OCI-LY7 (cell line): ENCODE data around the gene RAB10. TPM values are rescaled to one million over a fixed set of nuclear protein-coding genes. Genes with fewer than 3 reads are reported as not detected.

Source experiments
- BruUV-seq: library from RNA; stranded (reverse); fragments of 400-500 nt; replicated peaks from 2 replicates; lab custom pipeline; 2021; lab: Mats Ljungman, UMichigan
- CTCF ChIA-PET: fragments of 300-600 bp; sonication (Branson Sonifier 250); formaldehyde crosslinking; loops from one replicate; lab custom pipeline; 2022; ENCODE audit warnings: antibody characterized with exemption; ENCODE audit not compliant: unreplicated experiment; lab: Charles Lee
- POLR2A ChIA-PET: fragments of 300-600 bp; sonication (Branson Sonifier 250); formaldehyde crosslinking; loops from one replicate; lab custom pipeline; 2022; ENCODE audit warnings: antibody characterized with exemption; lab: Charles Lee
- DNase-seq: peaks from one replicate; pipeline ENCODE4 v3.0.0-alpha.2; 2015; ENCODE audit warnings: low spot score
- H2AFZ ChIP-seq: fragments of 200-600 bp; sonication (generic), shearing (Covaris generic); 2 replicates; pipeline ENCODE4 v1.6.1; 2014; ENCODE audit warnings: mild to moderate bottlenecking, antibody characterized with exemption, low read length, moderate library complexity
- H3K27ac ChIP-seq: fragments of 200-600 bp; sonication (generic); 2 replicates; pipeline ENCODE4 v1.5.1; 2014; ENCODE audit warnings: mixed run types, low read depth, mild to moderate bottlenecking, moderate library complexity, low read length, inconsistent platforms; ENCODE audit not compliant: poor library complexity, severe bottlenecking
- H3K36me3 ChIP-seq: fragments of 200-600 bp; sonication (generic); 2 replicates; pipeline ENCODE4 v1.6.1; 2014; ENCODE audit warnings: mild to moderate bottlenecking, antibody characterized with exemption, low read length, moderate library complexity, mixed read lengths; ENCODE audit not compliant: insufficient read depth
- H3K4me1 ChIP-seq: fragments of 200-600 bp; sonication (generic); 2 replicates; pipeline ENCODE4 v1.5.1; 2014; ENCODE audit warnings: mild to moderate bottlenecking, low read length; ENCODE audit not compliant: insufficient read depth, poor library complexity, severe bottlenecking
- H3K4me2 ChIP-seq: fragments of 200-600 bp; sonication (generic); 2 replicates; pipeline ENCODE4 v1.6.1; 2014; ENCODE audit warnings: mild to moderate bottlenecking, low read length
- H3K4me3 ChIP-seq: fragments of 200-600 bp; sonication (generic); 2 replicates; pipeline ENCODE4 v1.5.1; 2014; ENCODE audit warnings: mild to moderate bottlenecking, low read depth, low read length; ENCODE audit not compliant: poor library complexity, severe bottlenecking
- H3K79me2 ChIP-seq: fragments of 200-600 bp; sonication (generic); 2 replicates; pipeline ENCODE4 v1.6.1; 2016; ENCODE audit warnings: low read depth, mild to moderate bottlenecking, low read length, moderate library complexity, mixed read lengths; ENCODE audit not compliant: insufficient read depth
- H3K9me2 ChIP-seq: fragments of 200-600 bp; sonication (generic); 2 replicates; pipeline ENCODE4 v1.6.1; 2016; ENCODE audit warnings: mild to moderate bottlenecking, low read length, mixed read lengths; ENCODE audit not compliant: insufficient read depth
- H3K9me3 ChIP-seq: fragments of 200-600 bp; sonication (generic); 2 replicates; pipeline ENCODE4 v1.6.1; 2014; ENCODE audit warnings: mild to moderate bottlenecking, mixed run types, low read length, mixed read lengths
- H4K20me1 ChIP-seq: fragments of 200-600 bp; sonication (generic); 2 replicates; pipeline ENCODE4 v1.6.1; 2014; ENCODE audit warnings: mild to moderate bottlenecking, antibody characterized with exemption, low read length, moderate library complexity, mixed read lengths; ENCODE audit not compliant: insufficient read depth
- EZH2phosphoT487 ChIP-seq: fragments of 200-600 bp; sonication (generic); IDR thresholded peaks from 2 replicates; pipeline ENCODE4 v1.6.1; 2018; ENCODE audit warnings: low read depth, borderline replicate concordance, mild to moderate bottlenecking, mixed run types, antibody characterized with exemption, low read length, moderate library complexity, mixed read lengths
- intact Hi-C: fragments of 100-400 bp; cut with micrococcal nuclease; formaldehyde crosslinking; loops from one replicate; pipeline ENCODE4 v1.10.0; 2022; ENCODE audit not compliant: unreplicated experiment
- total RNA-seq, 2 experiments: library from RNA; depleted of rRNA in 1 of 2; stranded (reverse); fragments of >200 nt in 1 of 2; shearing (Covaris generic) in 1 of 2; gene quantifications; 2 replicates each; pipeline ENCODE4 v1.2.3, GENCODE V29; 2014 to 2022
- TF ChIP-seq, protein P1 (sequence below): fragments of 200-600 bp; sonication (generic); conservative IDR thresholded peaks from 2 replicates; pipeline ENCODE4 v1.5.1; 2014; ENCODE audit warnings: mild to moderate bottlenecking, antibody characterized with exemption, low read length, moderate library complexity, mixed read lengths

RAB10 gene
- total RNA-seq, 2 experiments from 2014 or later, result 58.3 to 96.7 TPM

DNA sequence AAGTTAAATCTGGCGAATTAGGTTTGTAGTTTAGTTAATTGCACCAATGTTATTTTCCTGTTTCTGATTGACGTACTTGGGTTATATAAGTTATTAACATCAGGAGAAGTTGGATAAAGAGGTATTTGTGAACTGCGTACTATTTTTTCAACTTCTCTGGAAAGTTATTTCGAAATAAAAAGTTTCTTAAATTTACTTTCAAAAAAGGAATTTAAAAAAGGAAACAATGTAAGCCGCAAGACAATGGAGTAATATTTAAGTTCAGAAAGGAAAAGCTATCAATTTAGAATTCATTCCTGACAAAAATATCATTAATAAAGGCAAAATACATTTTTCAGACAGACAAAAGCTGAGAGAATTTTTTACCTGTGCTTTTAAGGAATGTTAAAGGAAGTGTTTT lies 47.7 kb downstream of the RAB10 start:
- Histone ChIP-seq H4K20me1 (no peaks in the 10 kb centered on the region), H3K79me2 (peaks cover 90% of the 10 kb centered on the region; the same call in 1 of the 2 replicates), H3K9me3 (peaks cover 41% of the 10 kb centered on the region), H3K9me2 (no peaks in the 10 kb centered on the region), H3K27ac (no peak overlapping the region), H3K36me3 (peaks cover 64% of the 10 kb centered on the region), H3K4me3 (no peak overlapping the region), H2AFZ (no peak overlapping the region), H3K4me2 (no peak overlapping the region), H3K4me1 (no peaks in the 10 kb centered on the region)
- intact Hi-C loops, result no loop called here
- TF ChIP-seq, protein P1, sequence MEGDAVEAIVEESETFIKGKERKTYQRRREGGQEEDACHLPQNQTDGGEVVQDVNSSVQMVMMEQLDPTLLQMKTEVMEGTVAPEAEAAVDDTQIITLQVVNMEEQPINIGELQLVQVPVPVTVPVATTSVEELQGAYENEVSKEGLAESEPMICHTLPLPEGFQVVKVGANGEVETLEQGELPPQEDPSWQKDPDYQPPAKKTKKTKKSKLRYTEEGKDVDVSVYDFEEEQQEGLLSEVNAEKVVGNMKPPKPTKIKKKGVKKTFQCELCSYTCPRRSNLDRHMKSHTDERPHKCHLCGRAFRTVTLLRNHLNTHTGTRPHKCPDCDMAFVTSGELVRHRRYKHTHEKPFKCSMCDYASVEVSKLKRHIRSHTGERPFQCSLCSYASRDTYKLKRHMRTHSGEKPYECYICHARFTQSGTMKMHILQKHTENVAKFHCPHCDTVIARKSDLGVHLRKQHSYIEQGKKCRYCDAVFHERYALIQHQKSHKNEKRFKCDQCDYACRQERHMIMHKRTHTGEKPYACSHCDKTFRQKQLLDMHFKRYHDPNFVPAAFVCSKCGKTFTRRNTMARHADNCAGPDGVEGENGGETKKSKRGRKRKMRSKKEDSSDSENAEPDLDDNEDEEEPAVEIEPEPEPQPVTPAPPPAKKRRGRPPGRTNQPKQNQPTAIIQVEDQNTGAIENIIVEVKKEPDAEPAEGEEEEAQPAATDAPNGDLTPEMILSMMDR, result no peak
- TF ChIP-seq EZH2phosphoT487, result no peak
- no TSS peak for BruUV-seq
- CTCF ChIA-PET, result no interaction called here
- DNase-seq, result no peak
- POLR2A ChIA-PET, result interaction anchor here (0.6 kb wide), 1 partner anchor 169 kb away, joined by 3 read pairs; no protein-coding TSS in a partner anchor

DNA sequence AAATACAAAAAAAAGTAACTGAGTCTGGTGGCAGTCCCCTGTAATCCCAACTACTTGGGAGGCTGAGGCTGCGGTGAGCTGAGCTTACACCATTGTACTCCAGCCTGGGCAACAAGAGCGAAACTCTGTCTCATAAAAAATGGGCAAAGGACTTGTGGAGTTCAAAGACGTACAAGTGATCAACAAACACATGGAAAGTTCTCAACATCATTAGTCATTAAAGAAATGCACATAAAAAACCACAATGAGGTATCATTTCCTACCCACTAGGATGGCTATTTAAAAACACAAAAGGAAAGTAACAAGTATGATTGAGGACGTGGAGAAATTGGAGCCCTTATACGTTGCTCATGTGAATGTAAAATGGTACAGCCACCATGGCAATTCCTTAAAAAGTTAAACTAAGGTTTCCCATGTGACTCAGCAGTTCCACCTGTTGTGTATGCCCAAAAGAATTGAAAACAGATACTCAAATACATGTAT lies 52.3 kb downstream of the RAB10 start:
- Histone ChIP-seq H3K36me3 (peaks cover 40% of the 10 kb centered on the region), H3K9me2 (no peaks in the 10 kb centered on the region), H4K20me1 (0 out of 2 replicates have a peak, but pooled peaks cover 5% of the 10 kb centered on the region), H2AFZ (no peak overlapping the region), H3K4me3 (no peak overlapping the region), H3K4me2 (no peak overlapping the region), H3K4me1 (no peaks in the 10 kb centered on the region), H3K79me2 (peaks cover 86% of the 10 kb centered on the region), H3K9me3 (peaks cover 17% of the 10 kb centered on the region; the same call in 1 of the 2 replicates), H3K27ac (no peak overlapping the region)
- BruUV-seq, result no TSS peak
- no peak for TF ChIP-seq EZH2phosphoT487
- TF ChIP-seq, protein P1, result no peak
- intact Hi-C loops, result no loop called here
- DNase-seq, result no peak
- ChIA-PET CTCF (no interaction called here), POLR2A (interaction anchor here (0.6 to 1.0 kb wide), 3 partner anchors 11 to 43 kb away, joined by 3 to 10 read pairs (median 5); no protein-coding TSS in a partner anchor)

DNA sequence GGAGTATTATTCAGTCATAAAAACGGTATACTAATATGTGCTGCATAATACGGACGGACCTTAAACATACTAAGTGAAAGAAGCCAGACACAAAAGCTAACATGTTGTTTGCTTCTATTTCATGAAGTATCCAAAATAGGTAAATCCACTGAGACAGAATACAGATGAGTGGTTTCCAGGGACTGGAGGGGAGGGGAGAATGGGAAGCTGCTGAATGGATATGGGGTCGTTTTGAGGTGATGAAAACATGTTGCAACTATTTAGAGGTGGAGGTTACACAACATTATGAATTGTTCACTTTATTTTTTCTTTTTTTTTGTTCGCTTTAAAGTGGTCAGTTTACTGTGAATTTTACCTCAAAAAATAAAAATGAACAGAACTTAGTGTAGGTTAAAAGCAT lies 52.9 kb downstream of the RAB10 start:
- Histone ChIP-seq H2AFZ (no peak overlapping the region), H3K36me3 (peaks cover 37% of the 10 kb centered on the region), H3K27ac (no peak overlapping the region), H3K79me2 (peaks cover 85% of the 10 kb centered on the region), H4K20me1 (0 out of 2 replicates have a peak, but pooled peaks cover 5% of the 10 kb centered on the region), H3K4me2 (no peak overlapping the region), H3K4me3 (no peak overlapping the region), H3K9me2 (no peaks in the 10 kb centered on the region), H3K4me1 (no peaks in the 10 kb centered on the region), H3K9me3 (peaks cover 11% of the 10 kb centered on the region; the same call in 1 of the 2 replicates)
- ChIA-PET POLR2A (interaction anchor here (1.0 kb wide), 1 partner anchor 12 kb away, joined by 5 read pairs; no protein-coding TSS in a partner anchor), CTCF (no interaction called here)
- intact Hi-C loops, result no loop called here
- TF ChIP-seq, protein P1, result no peak
- no peak for TF ChIP-seq EZH2phosphoT487
- no TSS peak for BruUV-seq
- DNase-seq, result no peak
